WERI-Rb-1 (cell line): ENCODE results near the gene PRKCE.

Experiments used
- DNase-seq: peaks from one replicate; pipeline ENCODE4 v3.0.0-alpha.2; 2020
- H3K27ac ChIP-seq: fragments of 250-450 bp; sonication (Bioruptor Pico); 2 replicates; pipeline ENCODE4 v1.5.1; 2020; ENCODE audit warnings: mild to moderate bottlenecking, moderate library complexity
- H3K27me3 ChIP-seq: fragments of 250-450 bp; sonication (Bioruptor Pico); 2 replicates; pipeline ENCODE4 v1.5.1; 2021; ENCODE audit warnings: mild to moderate bottlenecking, low read depth, moderate library complexity; ENCODE audit not compliant: insufficient read depth, severe bottlenecking
- H3K36me3 ChIP-seq: fragments of 250-450 bp; sonication (Bioruptor Pico); 2 replicates; pipeline ENCODE4 v1.5.1; 2020; ENCODE audit warnings: mild to moderate bottlenecking, moderate library complexity
- H3K4me3 ChIP-seq: 2 replicates; pipeline ENCODE4 v1.5.1; 2011; ENCODE audit warnings: low read depth, mild to moderate bottlenecking, control low read depth, low read length
- H3K9me3 ChIP-seq: fragments of 250-450 bp; sonication (Bioruptor Pico); 2 replicates; pipeline ENCODE4 v1.5.1; 2021; ENCODE audit warnings: mild to moderate bottlenecking, moderate library complexity; ENCODE audit not compliant: severe bottlenecking
- TF ChIP-seq, protein P1 (sequence below): IDR thresholded peaks from 2 replicates; pipeline ENCODE4 v1.5.1; 2011; ENCODE audit warnings: low read depth, mild to moderate bottlenecking, control low read depth, inconsistent platforms, low read length

The PRKCE gene

DNA sequence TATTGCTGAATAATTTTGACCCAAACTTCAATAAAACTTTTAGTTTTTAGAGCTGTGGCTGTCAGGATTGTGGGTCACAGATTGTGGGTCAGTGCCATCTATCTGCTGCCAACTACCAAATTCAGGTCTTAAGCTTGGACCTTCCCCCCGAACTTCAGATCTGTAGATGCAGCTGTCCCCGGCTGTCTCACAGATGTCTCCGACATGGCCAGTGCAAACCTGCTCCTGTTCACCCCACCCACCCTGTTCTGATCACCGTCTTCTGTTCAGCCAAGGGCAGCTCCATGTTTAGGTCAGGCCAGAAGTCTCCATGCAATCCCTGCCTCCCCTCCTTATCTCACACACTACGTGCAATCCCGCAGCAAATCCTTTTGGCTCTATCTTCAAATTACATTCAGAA, 175.0 kb downstream of the PRKCE start:
- DNase-seq: no peak
- Histone ChIP-seq H3K9me3 (peaks cover 8% of the 10 kb centered on the region), H3K4me3 (no peak overlapping the region), H3K36me3 (no peaks in the 10 kb centered on the region), H3K27ac (no peak overlapping the region), H3K27me3 (no peaks in the 10 kb centered on the region)
- TF ChIP-seq, protein P1, sequence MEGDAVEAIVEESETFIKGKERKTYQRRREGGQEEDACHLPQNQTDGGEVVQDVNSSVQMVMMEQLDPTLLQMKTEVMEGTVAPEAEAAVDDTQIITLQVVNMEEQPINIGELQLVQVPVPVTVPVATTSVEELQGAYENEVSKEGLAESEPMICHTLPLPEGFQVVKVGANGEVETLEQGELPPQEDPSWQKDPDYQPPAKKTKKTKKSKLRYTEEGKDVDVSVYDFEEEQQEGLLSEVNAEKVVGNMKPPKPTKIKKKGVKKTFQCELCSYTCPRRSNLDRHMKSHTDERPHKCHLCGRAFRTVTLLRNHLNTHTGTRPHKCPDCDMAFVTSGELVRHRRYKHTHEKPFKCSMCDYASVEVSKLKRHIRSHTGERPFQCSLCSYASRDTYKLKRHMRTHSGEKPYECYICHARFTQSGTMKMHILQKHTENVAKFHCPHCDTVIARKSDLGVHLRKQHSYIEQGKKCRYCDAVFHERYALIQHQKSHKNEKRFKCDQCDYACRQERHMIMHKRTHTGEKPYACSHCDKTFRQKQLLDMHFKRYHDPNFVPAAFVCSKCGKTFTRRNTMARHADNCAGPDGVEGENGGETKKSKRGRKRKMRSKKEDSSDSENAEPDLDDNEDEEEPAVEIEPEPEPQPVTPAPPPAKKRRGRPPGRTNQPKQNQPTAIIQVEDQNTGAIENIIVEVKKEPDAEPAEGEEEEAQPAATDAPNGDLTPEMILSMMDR: no peak

- no peaks in the 10 kb centered on the region for H3K27me3 ChIP-seq
- DNase-seq: no peak
- H3K4me3 ChIP-seq: no peak overlapping the region
- peaks cover 8% of the 10 kb centered on the region for H3K9me3 ChIP-seq
- no peak overlapping the region for H3K27ac ChIP-seq
- H3K36me3 ChIP-seq: no peaks in the 10 kb centered on the region
- TF ChIP-seq, protein P1: no peak
Observed at GRCh38 chr2:45826884-45827635, 175.6 kb downstream of the PRKCE start.

- no peaks in the 10 kb centered on the region for H3K27me3 ChIP-seq
- no peaks in the 10 kb centered on the region for H3K36me3 ChIP-seq
- DNase-seq: no peak
- TF ChIP-seq, protein P1: no peak
- peaks cover 8% of the 10 kb centered on the region for H3K9me3 ChIP-seq
- H3K27ac ChIP-seq: no peak overlapping the region
- H3K4me3 ChIP-seq: no peak overlapping the region
Observed at GRCh38 chr2:45830322-45830721, 178.8 kb downstream of the PRKCE start.

DNA sequence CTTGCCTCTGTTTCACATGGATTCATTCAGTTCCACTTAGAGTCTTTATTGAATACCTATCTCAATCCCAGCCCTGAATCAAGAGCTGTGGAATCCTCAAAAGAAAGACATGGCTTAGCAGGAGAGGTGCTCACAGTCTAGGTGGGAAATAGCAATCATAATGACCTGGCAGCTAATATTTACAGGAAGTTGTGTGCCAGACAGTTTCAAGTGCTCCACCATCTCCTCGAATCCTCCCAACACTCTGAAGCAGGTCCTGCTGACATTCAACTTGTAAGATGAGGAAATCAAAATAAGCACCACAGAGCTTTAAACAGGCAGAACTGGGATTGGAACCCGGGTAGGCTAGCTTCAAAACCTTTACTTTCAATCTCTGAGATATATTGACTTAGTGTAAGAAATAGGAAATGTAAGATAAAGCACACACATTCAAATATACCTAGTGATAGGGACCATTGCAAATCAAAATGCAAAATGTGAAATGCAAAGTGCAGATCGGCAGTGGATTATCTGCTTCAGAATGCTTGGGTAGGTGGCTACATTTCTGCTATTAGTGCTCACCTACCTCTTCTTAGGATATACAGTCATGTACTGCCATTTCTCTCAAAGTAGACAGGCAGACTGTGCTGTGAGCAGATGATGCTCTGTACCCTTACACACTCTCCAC, 182.0 kb downstream of the PRKCE start:
- H3K27me3 ChIP-seq: no peaks in the 10 kb centered on the region
- peaks cover 8% of the 10 kb centered on the region for H3K9me3 ChIP-seq
- H3K4me3 ChIP-seq: no peak overlapping the region
- TF ChIP-seq, protein P1: no peak
- no peaks in the 10 kb centered on the region for H3K36me3 ChIP-seq
- no peak overlapping the region for H3K27ac ChIP-seq
- DNase-seq: no peak

DNA sequence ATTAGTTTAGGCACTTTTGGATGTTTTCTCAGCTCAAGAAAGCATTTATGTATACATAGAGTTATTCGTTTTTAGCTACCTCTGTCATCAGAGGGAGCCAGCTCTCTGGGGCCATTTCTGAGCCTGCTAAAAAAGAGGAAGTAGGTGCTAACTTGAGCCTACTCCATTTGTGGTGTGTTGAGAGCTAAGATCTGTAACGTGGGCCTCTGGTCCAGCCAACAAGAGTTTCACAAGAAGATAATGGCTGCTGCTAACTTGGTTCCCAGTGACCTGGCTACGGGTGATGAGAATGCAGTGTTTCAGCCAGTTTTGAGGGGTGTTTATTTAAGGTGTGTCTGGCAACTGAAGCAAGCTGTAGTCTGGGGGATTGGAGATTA, 182.5 kb downstream of the PRKCE start:
- no peak for DNase-seq
- Histone ChIP-seq H3K4me3 (no peak overlapping the region), H3K36me3 (no peaks in the 10 kb centered on the region), H3K27me3 (no peaks in the 10 kb centered on the region), H3K27ac (no peak overlapping the region), H3K9me3 (peaks cover 8% of the 10 kb centered on the region)
- TF ChIP-seq, protein P1: no peak

- Histone ChIP-seq H3K36me3 (no peaks in the 10 kb centered on the region), H3K27me3 (no peaks in the 10 kb centered on the region), H3K4me3 (no peak overlapping the region), H3K9me3 (peaks cover 8% of the 10 kb centered on the region), H3K27ac (no peak overlapping the region)
- TF ChIP-seq, protein P1: no peak
- DNase-seq: no peak
Observed at GRCh38 chr2:45834372-45834771, 182.9 kb downstream of the PRKCE start.
